ENCODE results near the gene FCER1G.

DNA sequence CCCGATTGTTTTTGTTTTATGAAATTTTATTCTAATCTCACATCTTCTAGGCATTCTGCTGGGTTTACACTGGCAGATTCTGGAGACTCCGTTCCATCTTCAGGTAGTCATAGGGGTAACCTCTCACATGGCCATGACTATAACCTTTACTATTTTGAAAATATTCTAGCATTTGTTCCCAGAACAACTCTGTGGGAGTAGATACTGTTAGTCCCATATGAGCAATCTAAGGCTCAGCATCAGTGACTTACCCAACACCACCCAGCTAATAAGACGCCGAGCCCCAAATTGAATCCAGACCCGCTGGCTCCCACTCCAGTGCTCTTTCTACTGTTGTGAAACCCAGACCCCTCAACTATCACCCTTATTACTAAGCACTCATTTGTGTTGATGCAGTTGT lies 26.1 kb upstream of the FCER1G start:
- no peak for TF ChIP-seq SIN3A (IDR thresholded peaks at IDR 0.05; ENCODE audit: borderline replicate concordance, insufficient read depth, low read length)
- no peak for TF ChIP-seq TAF1 (IDR thresholded peaks at IDR 0.05; ENCODE audit: borderline replicate concordance, insufficient read depth, low read length)
- TF ChIP-seq, protein P1, sequence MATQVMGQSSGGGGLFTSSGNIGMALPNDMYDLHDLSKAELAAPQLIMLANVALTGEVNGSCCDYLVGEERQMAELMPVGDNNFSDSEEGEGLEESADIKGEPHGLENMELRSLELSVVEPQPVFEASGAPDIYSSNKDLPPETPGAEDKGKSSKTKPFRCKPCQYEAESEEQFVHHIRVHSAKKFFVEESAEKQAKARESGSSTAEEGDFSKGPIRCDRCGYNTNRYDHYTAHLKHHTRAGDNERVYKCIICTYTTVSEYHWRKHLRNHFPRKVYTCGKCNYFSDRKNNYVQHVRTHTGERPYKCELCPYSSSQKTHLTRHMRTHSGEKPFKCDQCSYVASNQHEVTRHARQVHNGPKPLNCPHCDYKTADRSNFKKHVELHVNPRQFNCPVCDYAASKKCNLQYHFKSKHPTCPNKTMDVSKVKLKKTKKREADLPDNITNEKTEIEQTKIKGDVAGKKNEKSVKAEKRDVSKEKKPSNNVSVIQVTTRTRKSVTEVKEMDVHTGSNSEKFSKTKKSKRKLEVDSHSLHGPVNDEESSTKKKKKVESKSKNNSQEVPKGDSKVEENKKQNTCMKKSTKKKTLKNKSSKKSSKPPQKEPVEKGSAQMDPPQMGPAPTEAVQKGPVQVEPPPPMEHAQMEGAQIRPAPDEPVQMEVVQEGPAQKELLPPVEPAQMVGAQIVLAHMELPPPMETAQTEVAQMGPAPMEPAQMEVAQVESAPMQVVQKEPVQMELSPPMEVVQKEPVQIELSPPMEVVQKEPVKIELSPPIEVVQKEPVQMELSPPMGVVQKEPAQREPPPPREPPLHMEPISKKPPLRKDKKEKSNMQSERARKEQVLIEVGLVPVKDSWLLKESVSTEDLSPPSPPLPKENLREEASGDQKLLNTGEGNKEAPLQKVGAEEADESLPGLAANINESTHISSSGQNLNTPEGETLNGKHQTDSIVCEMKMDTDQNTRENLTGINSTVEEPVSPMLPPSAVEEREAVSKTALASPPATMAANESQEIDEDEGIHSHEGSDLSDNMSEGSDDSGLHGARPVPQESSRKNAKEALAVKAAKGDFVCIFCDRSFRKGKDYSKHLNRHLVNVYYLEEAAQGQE (IDR thresholded peaks at IDR 0.05; ENCODE audit: insufficient read depth in 1 of 2, low read depth in 2 of 2, low read length in 2 of 2): no peak

Measured in PFSK-1 (cell line).